Fibroblast of lung (primary cell): ENCODE measurements around the gene SPPL2C. TPM values are rescaled to one million over a fixed set of nuclear protein-coding genes. Genes with fewer than 3 reads are reported as not detected.
A peak's percentile ranks its signal among the peaks of the same experiment; 100 is the strongest.
"Not testable (repeated sequence)": the region's sequence is repeated elsewhere in the genome, so short reads cannot be mapped to it uniquely, and the experiment has no call there.

Experiments
- DNase-seq, 2 donors: peaks; one replicate each; pipeline versions ENCODE4 v3.0.0 to v3.0.0-alpha.2; 2010; ENCODE audit warnings: low read depth in 2 of 2
- H2AFZ ChIP-seq: 2 replicates; pipeline ENCODE4 v1.5.1; 2012; ENCODE audit warnings: low read length, control low read depth, inconsistent platforms
- H3K27ac ChIP-seq: 2 replicates; pipeline ENCODE4 v1.5.1; 2011; ENCODE audit warnings: low read length, control low read depth; ENCODE audit not compliant: insufficient read depth
- H3K27me3 ChIP-seq: 2 replicates; pipeline ENCODE4 v1.5.1; 2011; ENCODE audit warnings: mild to moderate bottlenecking, low read length; ENCODE audit not compliant: control insufficient read depth, insufficient read depth
- H3K36me3 ChIP-seq: 2 replicates; pipeline ENCODE4 v1.5.1; 2011; ENCODE audit warnings: low read length; ENCODE audit not compliant: control insufficient read depth, insufficient read depth
- H3K4me1 ChIP-seq: 2 replicates; pipeline ENCODE4 v1.5.1; 2011; ENCODE audit warnings: low read length; ENCODE audit not compliant: control insufficient read depth, insufficient read depth; ENCODE audit errors: extremely low read depth
- H3K4me2 ChIP-seq: 2 replicates; pipeline ENCODE4 v1.5.1; 2011; ENCODE audit warnings: low read length, control low read depth; ENCODE audit not compliant: insufficient read depth; ENCODE audit errors: extremely low read depth
- H3K4me3 ChIP-seq, 4 experiments: fragments of 200-600 bp in 1 of 4; sonication (generic) in 1 of 4; replicated peaks in 1 of 4; 2 replicates each; pipeline ENCODE4 v1.5.1; 2011 to 2016; ENCODE audit warnings: low read length in 4 of 4, low read depth in 3 of 4, mild to moderate bottlenecking in 3 of 4, control low read depth in 2 of 4, inconsistent platforms in 1 of 4, mixed read lengths in 1 of 4; ENCODE audit not compliant: insufficient read depth in 1 of 4; ENCODE audit errors: control extremely low read depth in 1 of 4
- H3K79me2 ChIP-seq: 2 replicates; pipeline ENCODE4 v1.5.1; 2012; ENCODE audit warnings: mild to moderate bottlenecking, low read length, inconsistent platforms; ENCODE audit not compliant: control insufficient read depth, insufficient read depth
- H3K9ac ChIP-seq: 2 replicates; pipeline ENCODE4 v1.5.1; 2011; ENCODE audit warnings: mild to moderate bottlenecking, low read length, control low read depth; ENCODE audit not compliant: insufficient read depth
- H3K9me3 ChIP-seq: 2 replicates; pipeline ENCODE4 v1.5.1; 2012; ENCODE audit warnings: low read depth, low read length; ENCODE audit not compliant: control insufficient read depth, insufficient read depth
- H4K20me1 ChIP-seq: 2 replicates; pipeline ENCODE4 v1.5.1; 2011; ENCODE audit warnings: low read length; ENCODE audit not compliant: control insufficient read depth, insufficient read depth; ENCODE audit errors: extremely low read depth
- CTCF ChIP-seq, 2 donors: IDR thresholded peaks in 1 of 2; conservative IDR thresholded peaks in 1 of 2; 1 replicate in 1 of 2; 2 replicates in 1 of 2; pipeline ENCODE4 v1.5.1; 2011 to 2012; ENCODE audit warnings: low read length in 2 of 2, control low read depth in 1 of 2, inconsistent platforms in 1 of 2, low read depth in 1 of 2, mild to moderate bottlenecking in 1 of 2
- EZH2 ChIP-seq: IDR thresholded peaks from 2 replicates; pipeline ENCODE4 v1.5.1; 2012; ENCODE audit warnings: low read length, control low read depth, mild to moderate bottlenecking; ENCODE audit errors: missing control alignments
- polyA plus RNA-seq, 2 donors: library from polyadenylated mRNA; depleted of rRNA in 1 of 2; stranded (reverse) in 1 of 2; unstranded in 1 of 2; fragments of >200 nt; gene quantifications; 2 replicates each; pipeline ENCODE4 v1.2.1, GENCODE V29; 2011 to 2012; ENCODE audit warnings: missing spikeins in 1 of 2
- total RNA-seq: library from RNA; depleted of rRNA; stranded (reverse); fragments of >200 nt; gene quantifications from 2 replicates; pipeline ENCODE4 v1.2.1, GENCODE V29; 2014

Gene SPPL2C
- total and polyA plus RNA-seq, 2 donors (not counting 1 experiment from before 2014, with no cell fraction given): not detected

- H3K4me2 ChIP-seq: no peak overlapping the region
- H3K4me1 ChIP-seq: no peaks in the 10 kb centered on the region
- peak; percentile 15 to 18 for DNase-seq
- no peaks in the 10 kb centered on the region for H3K36me3 ChIP-seq
- H3K27ac ChIP-seq: no peak overlapping the region
- no peak overlapping the region for H3K9ac ChIP-seq
- no peaks in the 10 kb centered on the region for H3K9me3 ChIP-seq
- no peaks in the 10 kb centered on the region for H4K20me1 ChIP-seq
- no peaks in the 10 kb centered on the region for H3K27me3 ChIP-seq
- no peaks in the 10 kb centered on the region for H3K79me2 ChIP-seq
- H3K4me3 ChIP-seq: no peak overlapping the region
- TF ChIP-seq CTCF (conservative IDR thresholded peaks at IDR 0.05 in 1 of 2, IDR thresholded peaks at IDR 0.05 in 1 of 2; ENCODE audit: low read depth in 1 of 2, low read length in 2 of 2): no peak
- no peak for TF ChIP-seq EZH2
- H2AFZ ChIP-seq: no peak overlapping the region
Measured at GRCh38 chr17:45857977-45858708, 13.5 kb downstream of the SPPL2C start.

- Histone ChIP-seq H3K4me2 (no peak overlapping the region), H3K9ac (no peak overlapping the region), H3K4me3 (no peak overlapping the region), H4K20me1 (no peaks in the 10 kb centered on the region), H3K27me3 (peaks cover 4% of the 10 kb centered on the region), H3K79me2 (no peaks in the 10 kb centered on the region), H2AFZ (no peak overlapping the region), H3K36me3 (no peaks in the 10 kb centered on the region), H3K27ac (no peak overlapping the region), H3K4me1 (no peaks in the 10 kb centered on the region), H3K9me3 (no peaks in the 10 kb centered on the region)
- TF ChIP-seq EZH2: no peak
- no peak for TF ChIP-seq CTCF (conservative IDR thresholded peaks at IDR 0.05 in 1 of 2, IDR thresholded peaks at IDR 0.05 in 1 of 2; ENCODE audit: low read depth in 1 of 2, low read length in 2 of 2)
- DNase-seq: no peak
Measured at GRCh38 chr17:45861165-45861564, 16.5 kb downstream of the SPPL2C start.

GRCh38 chr17:45862127-45862526 lies 17.4 kb downstream of the SPPL2C start:
- not testable (repeated sequence) for H3K4me2 ChIP-seq, DNase-seq, H3K79me2 ChIP-seq, H3K4me3 ChIP-seq, H3K9me3 ChIP-seq, H3K9ac ChIP-seq, H2AFZ ChIP-seq, H3K27me3 ChIP-seq, H3K27ac ChIP-seq, H4K20me1 ChIP-seq, H3K4me1 ChIP-seq, H3K36me3 ChIP-seq
